H9 (cell line): ENCODE results near the gene SLC7A14. TPM values are rescaled to one million over a fixed set of nuclear protein-coding genes. Genes with fewer than 3 reads are reported as not detected.

ENCODE experiments used
- DNase-seq: peaks from one replicate; pipeline ENCODE4 v3.0.0-alpha.2; 2017
- H2AFZ ChIP-seq: one replicate; pipeline ENCODE4 v1.6.1; 2013; ENCODE audit warnings: mild to moderate bottlenecking, low read length, control low read depth, moderate library complexity
- H2AK5ac ChIP-seq: 2 replicates; pipeline ENCODE4 v1.6.1; 2013; ENCODE audit warnings: low read length, control low read depth, mixed read lengths; ENCODE audit not compliant: insufficient read length
- H2BK120ac ChIP-seq: one replicate; pipeline ENCODE4 v1.6.1; 2013; ENCODE audit warnings: low read depth, mild to moderate bottlenecking, low read length, control low read depth, inconsistent platforms; ENCODE audit not compliant: poor library complexity, severe bottlenecking
- H2BK12ac ChIP-seq: 2 replicates; pipeline ENCODE4 v1.6.1; 2013; ENCODE audit warnings: low read length, control low read depth, mixed read lengths, low read depth; ENCODE audit not compliant: insufficient read length
- H2BK15ac ChIP-seq: 2 replicates; pipeline ENCODE4 v1.6.1; 2013; ENCODE audit warnings: low read depth, low read length, control low read depth
- H2BK20ac ChIP-seq: one replicate; pipeline ENCODE4 v1.6.1; 2013; ENCODE audit warnings: low read depth, mild to moderate bottlenecking, low read length, control low read depth, inconsistent platforms; ENCODE audit not compliant: poor library complexity, severe bottlenecking
- H2BK5ac ChIP-seq: 2 replicates; pipeline ENCODE4 v1.6.1; 2013; ENCODE audit warnings: low read length, control low read depth, mixed read lengths; ENCODE audit not compliant: insufficient read length
- H3K14ac ChIP-seq: 2 replicates; pipeline ENCODE4 v1.6.1; 2013; ENCODE audit warnings: low read length, control low read depth; ENCODE audit not compliant: insufficient read depth
- H3K18ac ChIP-seq: 2 replicates; pipeline ENCODE4 v1.6.1; 2013; ENCODE audit warnings: low read depth, mild to moderate bottlenecking, mixed read lengths, low read length, control low read depth; ENCODE audit not compliant: insufficient read length
- H3K23ac ChIP-seq: 2 replicates; pipeline ENCODE4 v1.6.1; 2013; ENCODE audit warnings: low read length, control low read depth, mixed read lengths, low read depth; ENCODE audit not compliant: insufficient read length
- H3K23me2 ChIP-seq: 2 replicates; pipeline ENCODE4 v1.6.1; 2013; ENCODE audit warnings: low read depth, mild to moderate bottlenecking, mixed read lengths, low read length, control low read depth; ENCODE audit not compliant: insufficient read length, poor library complexity, severe bottlenecking
- H3K27ac ChIP-seq: 2 replicates; pipeline ENCODE4 v1.5.1; 2013; ENCODE audit warnings: low read length, control low read depth, mixed read lengths, low read depth; ENCODE audit not compliant: insufficient read length
- H3K27me3 ChIP-seq: 2 replicates; pipeline ENCODE4 v1.6.1; 2013; ENCODE audit warnings: low read length, control low read depth, inconsistent platforms; ENCODE audit not compliant: insufficient read depth
- H3K4ac ChIP-seq: 2 replicates; pipeline ENCODE4 v1.6.1; 2013; ENCODE audit warnings: low read depth, mild to moderate bottlenecking, control low read depth, inconsistent platforms, low read length, moderate library complexity
- H3K4me1 ChIP-seq: 2 replicates; pipeline ENCODE4 v1.6.1; 2013; ENCODE audit warnings: low read length, control low read depth, inconsistent platforms; ENCODE audit not compliant: insufficient read depth
- H3K4me2 ChIP-seq: 2 replicates; pipeline ENCODE4 v1.6.1; 2013; ENCODE audit warnings: low read length, control low read depth, mixed read lengths; ENCODE audit not compliant: insufficient read length, insufficient read depth
- H3K56ac ChIP-seq: 2 replicates; pipeline ENCODE4 v1.6.1; 2013; ENCODE audit warnings: low read depth, mild to moderate bottlenecking, mixed read lengths, low read length, control low read depth; ENCODE audit not compliant: insufficient read length
- H3K79me1 ChIP-seq: 2 replicates; pipeline ENCODE4 v1.6.1; 2013; ENCODE audit warnings: low read depth, mild to moderate bottlenecking, moderate library complexity, low read length, control low read depth, inconsistent platforms; ENCODE audit not compliant: insufficient read depth, poor library complexity, severe bottlenecking
- H3K79me2 ChIP-seq: 2 replicates; pipeline ENCODE4 v1.6.1; 2013; ENCODE audit warnings: low read length, control low read depth, inconsistent platforms; ENCODE audit not compliant: insufficient read depth
- H3K9ac ChIP-seq: 2 replicates; pipeline ENCODE4 v1.6.1; 2013; ENCODE audit warnings: low read length, control low read depth, mixed read lengths; ENCODE audit not compliant: insufficient read length; ENCODE audit errors: extremely low read depth
- H3K9me3 ChIP-seq: one replicate; pipeline ENCODE4 v1.6.1; 2013; ENCODE audit warnings: low read depth, low read length, inconsistent platforms; ENCODE audit not compliant: control insufficient read depth
- H3T11ph ChIP-seq: one replicate; pipeline ENCODE4 v1.6.1; 2013; ENCODE audit warnings: mild to moderate bottlenecking, low read length, control low read depth, inconsistent platforms
- H4K20me1 ChIP-seq: one replicate; pipeline ENCODE4 v1.6.1; 2013; ENCODE audit not compliant: control insufficient read depth, insufficient read length, insufficient read depth
- H4K5ac ChIP-seq: 2 replicates; pipeline ENCODE4 v1.6.1; 2013; ENCODE audit warnings: low read depth, mild to moderate bottlenecking, mixed read lengths, low read length, control low read depth; ENCODE audit not compliant: insufficient read length
- H4K8ac ChIP-seq: replicated peaks from 2 replicates; pipeline ENCODE4 v1.6.1; 2013; ENCODE audit warnings: low read length, control low read depth, mixed read lengths, low read depth; ENCODE audit not compliant: insufficient read length
- H4K91ac ChIP-seq: 2 replicates; pipeline ENCODE4 v1.6.1; 2013; ENCODE audit warnings: low read depth, mild to moderate bottlenecking, moderate library complexity, mixed read lengths, low read length, control low read depth; ENCODE audit not compliant: insufficient read length
- H3K27ac Mint-ChIP-seq, 3 experiments: 2 replicates in 2 of 3; 3 replicates in 1 of 3; pipeline ENCODE4 v1.8.0; 2020 to 2021; ENCODE audit warnings: mixed read lengths in 3 of 3, mild to moderate bottlenecking in 1 of 3, moderate library complexity in 1 of 3
- H3K27me3 Mint-ChIP-seq: 2 replicates; pipeline ENCODE4 v1.8.0; 2021; ENCODE audit warnings: low read depth, mild to moderate bottlenecking, moderate library complexity, mixed read lengths
- H3K36me3 Mint-ChIP-seq, 3 experiments: 2 replicates in 2 of 3; 3 replicates in 1 of 3; pipeline ENCODE4 v1.8.0; 2020 to 2021; ENCODE audit warnings: low read depth in 3 of 3, mixed read lengths in 3 of 3; ENCODE audit not compliant: insufficient read depth in 1 of 3
- H3K4me1 Mint-ChIP-seq, 2 experiments: 2 replicates each; pipeline ENCODE4 v1.8.0; 2020; ENCODE audit warnings: mixed read lengths in 2 of 2
- H3K4me3 Mint-ChIP-seq, 2 experiments: 2 replicates in 1 of 2; 3 replicates in 1 of 2; pipeline ENCODE4 v1.8.0; 2020 to 2021; ENCODE audit warnings: mild to moderate bottlenecking in 2 of 2, mixed read lengths in 2 of 2, moderate library complexity in 1 of 2
- H3K9me3 Mint-ChIP-seq, 2 experiments: 2 replicates in 1 of 2; 3 replicates in 1 of 2; pipeline ENCODE4 v1.8.0; 2020; ENCODE audit warnings: mild to moderate bottlenecking in 2 of 2, mixed read lengths in 2 of 2, moderate library complexity in 1 of 2
- WGBS: extraction: QIAGEN DNeasy Blood & Tissue Kit; methylation state at CpG from one replicate; pipeline ENCODE4 v1.1.7; 2013; ENCODE audit warnings: missing lambda C conversion rate, low lambda C conversion rate, mixed read lengths; ENCODE audit not compliant: insufficient read length; ENCODE audit errors: extremely low coverage; 5-methylcytosine and 5-hydroxymethylcytosine counted together
- total RNA-seq: library from RNA; stranded (reverse); gene quantifications from 2 replicates; pipeline ENCODE4 v1.2.1, GENCODE V29; 2021
- TF ChIP-seq, protein P1 (sequence below): fragments of 200-600 bp; sonication (generic); conservative IDR thresholded peaks from 3 replicates; pipeline ENCODE4 v1.8.0; 2021; ENCODE audit warnings: antibody characterized with exemption, mild to moderate bottlenecking

Gene SLC7A14
- total RNA-seq, 1 experiment from 2014 or later = 0.42 TPM

DNA sequence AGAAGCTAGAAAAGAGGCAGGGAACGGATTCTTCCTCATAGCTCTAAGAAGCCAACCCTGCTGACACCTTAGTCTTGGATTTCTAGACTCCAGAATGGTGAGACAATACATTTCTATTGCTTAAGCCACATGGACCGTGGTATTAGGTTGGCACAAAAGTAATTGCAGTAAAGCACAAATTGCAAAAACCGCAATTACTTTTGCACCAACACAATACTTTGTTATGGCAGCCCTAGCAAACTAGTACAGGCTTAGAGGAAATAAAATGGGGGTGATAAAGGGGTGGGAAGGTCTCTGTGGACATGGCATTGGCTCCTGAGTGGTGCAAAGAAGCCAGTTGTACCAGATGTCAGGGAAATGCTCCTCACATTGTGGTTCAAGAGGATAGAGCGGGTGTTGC is 56.0 kb downstream of the SLC7A14 start:
- no peaks in the 10 kb centered on the region for H3K4me1 ChIP-seq
- H3K27me3 ChIP-seq = no peaks in the 10 kb centered on the region
- no peak overlapping the region for H2BK5ac ChIP-seq
- H3K9me3 ChIP-seq = no peaks in the 10 kb centered on the region
- H4K8ac ChIP-seq = no peak overlapping the region
- no peak overlapping the region for H3K4ac ChIP-seq
- no peaks in the 10 kb centered on the region for H3K79me2 ChIP-seq
- H4K91ac ChIP-seq = no peak overlapping the region
- Mint-ChIP-seq H3K9me3 (no peaks in the 10 kb centered on the region), H3K36me3 (no peaks in the 10 kb centered on the region), H3K4me1 (peaks cover 5 to 6% of the 10 kb centered on the region in 2 experiments; a peak in 3 of 4 replicates), H3K27ac (no peak overlapping the region), H3K4me3 (no peak overlapping the region), H3K27me3 (no peaks in the 10 kb centered on the region)
- H3T11ph ChIP-seq = no peak overlapping the region
- no peak overlapping the region for H2AK5ac ChIP-seq
- no peak overlapping the region for H3K18ac ChIP-seq
- no peaks in the 10 kb centered on the region for H3K79me1 ChIP-seq
- DNase-seq = no peak
- no peak overlapping the region for H4K5ac ChIP-seq
- TF ChIP-seq, protein P1, sequence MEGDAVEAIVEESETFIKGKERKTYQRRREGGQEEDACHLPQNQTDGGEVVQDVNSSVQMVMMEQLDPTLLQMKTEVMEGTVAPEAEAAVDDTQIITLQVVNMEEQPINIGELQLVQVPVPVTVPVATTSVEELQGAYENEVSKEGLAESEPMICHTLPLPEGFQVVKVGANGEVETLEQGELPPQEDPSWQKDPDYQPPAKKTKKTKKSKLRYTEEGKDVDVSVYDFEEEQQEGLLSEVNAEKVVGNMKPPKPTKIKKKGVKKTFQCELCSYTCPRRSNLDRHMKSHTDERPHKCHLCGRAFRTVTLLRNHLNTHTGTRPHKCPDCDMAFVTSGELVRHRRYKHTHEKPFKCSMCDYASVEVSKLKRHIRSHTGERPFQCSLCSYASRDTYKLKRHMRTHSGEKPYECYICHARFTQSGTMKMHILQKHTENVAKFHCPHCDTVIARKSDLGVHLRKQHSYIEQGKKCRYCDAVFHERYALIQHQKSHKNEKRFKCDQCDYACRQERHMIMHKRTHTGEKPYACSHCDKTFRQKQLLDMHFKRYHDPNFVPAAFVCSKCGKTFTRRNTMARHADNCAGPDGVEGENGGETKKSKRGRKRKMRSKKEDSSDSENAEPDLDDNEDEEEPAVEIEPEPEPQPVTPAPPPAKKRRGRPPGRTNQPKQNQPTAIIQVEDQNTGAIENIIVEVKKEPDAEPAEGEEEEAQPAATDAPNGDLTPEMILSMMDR = no peak
- no peak overlapping the region for H3K14ac ChIP-seq
- H2AFZ ChIP-seq = no peak overlapping the region
- H3K23me2 ChIP-seq = no peaks in the 10 kb centered on the region
- no peak overlapping the region for H2BK12ac ChIP-seq
- no peak overlapping the region for H3K23ac ChIP-seq
- H3K9ac ChIP-seq = no peak overlapping the region
- no peak overlapping the region for H2BK20ac ChIP-seq
- no peak overlapping the region for H2BK120ac ChIP-seq
- H2BK15ac ChIP-seq = no peak overlapping the region
- no peak overlapping the region for H3K56ac ChIP-seq
- no peak overlapping the region for H3K27ac ChIP-seq
- no peaks in the 10 kb centered on the region for H4K20me1 ChIP-seq
- WGBS = no CpG with 5 or more reads among the region's 4 CpGs
- no peak overlapping the region for H3K4me2 ChIP-seq
